Measurements from ENCODE around the gene MYL12B. TPM values are rescaled to one million over a fixed set of nuclear protein-coding genes. Genes with fewer than 3 reads are reported as not detected.

The MYL12B gene
- total RNA-seq, 1 donor from 2014 or later, result 187 TPM

DNA sequence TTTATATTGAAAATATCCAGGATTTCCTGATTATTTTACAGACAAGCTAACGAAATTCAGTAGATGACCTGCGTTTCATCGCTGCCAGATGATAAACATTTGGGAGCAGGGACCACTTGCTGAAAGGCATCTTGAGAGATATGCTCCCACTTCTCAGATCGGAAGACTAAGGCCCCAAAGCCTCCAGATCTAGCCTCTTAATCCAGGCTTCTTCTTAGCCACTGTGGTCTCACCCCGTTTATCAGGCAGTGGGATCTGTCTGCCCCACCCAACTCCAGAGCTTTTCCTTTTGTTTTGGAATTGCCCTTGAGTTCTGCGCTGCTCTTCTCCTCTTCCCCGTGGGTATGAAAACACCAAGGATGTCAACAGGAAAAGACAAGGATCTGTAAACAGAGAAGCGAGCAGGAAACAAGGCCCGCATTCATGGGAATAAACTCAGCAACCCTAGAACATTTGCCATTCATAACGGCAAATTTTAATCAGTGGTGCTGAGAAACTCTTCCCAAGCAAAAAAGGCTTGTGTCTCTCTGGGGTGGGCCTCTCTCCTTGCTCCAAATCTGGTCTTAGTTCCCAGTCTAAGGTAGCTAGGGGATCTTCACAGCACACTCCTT, 21.4 kb downstream of the MYL12B start:
- TF ChIP-seq, protein P1, sequence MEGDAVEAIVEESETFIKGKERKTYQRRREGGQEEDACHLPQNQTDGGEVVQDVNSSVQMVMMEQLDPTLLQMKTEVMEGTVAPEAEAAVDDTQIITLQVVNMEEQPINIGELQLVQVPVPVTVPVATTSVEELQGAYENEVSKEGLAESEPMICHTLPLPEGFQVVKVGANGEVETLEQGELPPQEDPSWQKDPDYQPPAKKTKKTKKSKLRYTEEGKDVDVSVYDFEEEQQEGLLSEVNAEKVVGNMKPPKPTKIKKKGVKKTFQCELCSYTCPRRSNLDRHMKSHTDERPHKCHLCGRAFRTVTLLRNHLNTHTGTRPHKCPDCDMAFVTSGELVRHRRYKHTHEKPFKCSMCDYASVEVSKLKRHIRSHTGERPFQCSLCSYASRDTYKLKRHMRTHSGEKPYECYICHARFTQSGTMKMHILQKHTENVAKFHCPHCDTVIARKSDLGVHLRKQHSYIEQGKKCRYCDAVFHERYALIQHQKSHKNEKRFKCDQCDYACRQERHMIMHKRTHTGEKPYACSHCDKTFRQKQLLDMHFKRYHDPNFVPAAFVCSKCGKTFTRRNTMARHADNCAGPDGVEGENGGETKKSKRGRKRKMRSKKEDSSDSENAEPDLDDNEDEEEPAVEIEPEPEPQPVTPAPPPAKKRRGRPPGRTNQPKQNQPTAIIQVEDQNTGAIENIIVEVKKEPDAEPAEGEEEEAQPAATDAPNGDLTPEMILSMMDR (IDR thresholded peaks at IDR 0.05; ENCODE audit: unreplicated experiment), result no peak
- DNase-seq (ENCODE audit: low spot score, unreplicated experiment), result no peak
- H3K9me3 Mint-ChIP-seq (ENCODE audit: low read depth), result peaks cover 16% of the 10 kb centered on the region
- H3K27me3 Mint-ChIP-seq, result no peaks in the 10 kb centered on the region
- no peak overlapping the region for H3K4me3 Mint-ChIP-seq (ENCODE audit: low read depth)
- H3K27ac Mint-ChIP-seq, result peak overlapping the region; percentile 53
- H3K36me3 Mint-ChIP-seq (ENCODE audit: insufficient read depth), result peaks cover 3% of the 10 kb centered on the region
- peaks cover 19% of the 10 kb centered on the region for H3K4me1 Mint-ChIP-seq (ENCODE audit: low read depth)

DNA sequence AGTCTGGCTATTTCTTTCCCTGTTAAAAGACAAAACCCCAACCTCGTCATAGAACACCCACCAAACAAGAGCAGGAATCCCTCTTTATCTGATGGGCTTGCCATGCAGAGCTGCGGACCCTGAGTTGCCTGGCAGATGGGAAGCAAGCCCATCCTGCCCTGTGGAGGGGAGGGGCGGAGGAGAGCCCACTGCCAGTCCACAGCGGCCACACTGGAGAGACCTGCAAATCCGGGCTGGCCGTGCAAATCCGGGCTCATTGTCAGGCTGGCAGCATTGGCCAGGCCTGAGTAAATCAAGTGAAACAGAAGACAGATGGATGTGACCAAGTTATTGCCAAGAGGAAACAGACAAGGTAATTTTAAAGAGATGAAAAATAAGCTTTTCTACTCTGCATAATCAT, 22.0 kb downstream of the MYL12B start:
- Mint-ChIP-seq H3K27me3 (no peaks in the 10 kb centered on the region), H3K9me3 (ENCODE audit: low read depth) (peaks cover 18% of the 10 kb centered on the region), H3K27ac (peak overlapping the region; percentile 53), H3K4me1 (ENCODE audit: low read depth) (peaks cover 19% of the 10 kb centered on the region), H3K36me3 (ENCODE audit: insufficient read depth) (peaks cover 3% of the 10 kb centered on the region), H3K4me3 (ENCODE audit: low read depth) (no peak overlapping the region)
- TF ChIP-seq, protein P1 (IDR thresholded peaks at IDR 0.05; ENCODE audit: unreplicated experiment), result no peak
- DNase-seq (ENCODE audit: low spot score, unreplicated experiment), result no peak

DNA sequence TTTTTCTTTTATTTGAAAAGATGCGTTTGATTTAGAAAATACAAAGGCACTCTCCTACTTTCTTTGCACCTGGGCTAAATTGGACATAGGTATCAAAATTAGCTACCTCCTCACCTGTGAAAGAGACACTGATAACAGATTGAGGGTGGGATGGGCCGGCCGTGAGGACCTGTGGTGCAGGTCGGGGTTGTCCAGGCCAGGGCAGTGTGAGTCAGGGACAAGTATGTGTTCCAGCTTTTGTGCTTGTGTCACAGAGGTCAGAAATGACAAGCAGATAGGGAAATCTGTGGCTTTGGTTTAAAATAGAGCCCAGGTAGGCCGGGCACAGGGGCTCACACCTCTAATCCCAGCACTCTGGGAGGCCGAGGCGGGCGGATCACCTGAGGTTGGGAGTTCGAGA, 22.6 kb downstream of the MYL12B start:
- DNase-seq (ENCODE audit: low spot score, unreplicated experiment), result no peak
- no peak overlapping the region for H3K27ac Mint-ChIP-seq
- no peaks in the 10 kb centered on the region for H3K27me3 Mint-ChIP-seq
- no peak overlapping the region for H3K4me3 Mint-ChIP-seq (ENCODE audit: low read depth)
- peaks cover 5% of the 10 kb centered on the region for H3K36me3 Mint-ChIP-seq (ENCODE audit: insufficient read depth)
- H3K4me1 Mint-ChIP-seq (ENCODE audit: low read depth), result peaks cover 19% of the 10 kb centered on the region
- TF ChIP-seq, protein P1 (IDR thresholded peaks at IDR 0.05; ENCODE audit: unreplicated experiment), result no peak
- peaks cover 22% of the 10 kb centered on the region for H3K9me3 Mint-ChIP-seq (ENCODE audit: low read depth)

DNA sequence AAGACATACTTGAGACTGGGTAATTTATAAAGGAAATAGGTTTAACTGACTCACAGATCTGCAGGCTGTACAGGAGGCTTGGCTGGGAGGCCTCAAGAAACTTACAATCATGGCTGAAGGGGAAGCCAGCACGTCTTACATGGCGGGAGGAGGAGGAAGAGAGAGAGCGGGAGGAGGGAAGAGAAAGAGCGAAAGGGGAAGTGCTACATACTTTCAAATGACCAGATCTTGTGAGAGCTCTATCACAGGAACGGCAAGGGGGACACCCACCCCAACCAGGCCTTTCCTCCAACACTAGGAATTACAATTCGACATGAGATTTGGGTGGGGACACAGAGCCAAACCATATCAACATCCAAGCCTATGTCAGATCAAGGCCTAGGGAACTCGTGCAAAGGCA, 24.2 kb downstream of the MYL12B start:
- Mint-ChIP-seq H3K27ac (no peak overlapping the region), H3K36me3 (ENCODE audit: insufficient read depth) (peaks cover 8% of the 10 kb centered on the region), H3K4me1 (ENCODE audit: low read depth) (peaks cover 19% of the 10 kb centered on the region), H3K4me3 (ENCODE audit: low read depth) (no peak overlapping the region), H3K9me3 (ENCODE audit: low read depth) (peaks cover 28% of the 10 kb centered on the region), H3K27me3 (no peaks in the 10 kb centered on the region)
- TF ChIP-seq, protein P1 (IDR thresholded peaks at IDR 0.05; ENCODE audit: unreplicated experiment), result no peak
- DNase-seq (ENCODE audit: low spot score, unreplicated experiment), result no peak

DNA sequence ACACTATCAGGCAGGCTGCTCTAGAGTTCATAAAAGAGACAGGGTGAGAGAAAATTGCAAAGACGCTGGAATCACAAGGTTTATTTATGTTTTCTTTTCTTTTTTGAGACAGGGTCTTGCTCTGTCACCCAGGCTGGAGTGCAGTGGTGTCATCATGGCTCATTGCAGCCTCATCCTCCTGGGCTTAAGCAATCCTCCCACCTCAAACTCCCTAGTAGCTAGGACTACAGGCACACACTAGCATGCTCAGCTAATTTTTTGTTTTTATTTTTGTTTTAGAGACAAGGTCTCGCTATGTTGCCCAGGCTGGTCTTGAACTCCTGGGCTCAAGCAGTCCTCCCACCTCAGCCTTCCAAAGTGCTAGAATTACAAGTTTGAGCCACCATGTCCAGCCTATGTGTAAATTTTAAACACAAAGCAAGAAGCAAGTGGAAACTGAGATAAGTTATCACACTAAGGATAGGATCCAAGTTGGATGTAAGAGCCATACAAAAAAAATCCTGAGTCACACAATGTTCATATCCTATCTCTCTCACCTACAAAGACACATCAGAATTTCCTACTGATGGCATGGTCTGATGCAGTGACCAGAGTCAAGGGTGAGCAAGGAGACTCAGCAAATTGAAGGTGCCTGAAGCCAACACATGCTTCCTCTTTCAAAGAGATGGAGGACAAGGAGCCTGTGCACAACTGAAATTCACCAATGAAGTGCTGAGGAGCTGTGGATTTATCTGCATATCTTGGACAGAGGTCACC, 31.4 kb downstream of the MYL12B start:
- no peak overlapping the region for H3K4me3 Mint-ChIP-seq (ENCODE audit: low read depth)
- H3K4me1 Mint-ChIP-seq (ENCODE audit: low read depth), result peaks cover 10% of the 10 kb centered on the region
- TF ChIP-seq, protein P1 (IDR thresholded peaks at IDR 0.05; ENCODE audit: unreplicated experiment), result no peak
- H3K9me3 Mint-ChIP-seq (ENCODE audit: low read depth), result peaks cover 48% of the 10 kb centered on the region
- H3K27me3 Mint-ChIP-seq, result no peaks in the 10 kb centered on the region
- H3K27ac Mint-ChIP-seq, result no peak overlapping the region
- DNase-seq (ENCODE audit: low spot score, unreplicated experiment), result no peak
- peaks cover 28% of the 10 kb centered on the region for H3K36me3 Mint-ChIP-seq (ENCODE audit: insufficient read depth)
